Adrenal gland (tissue), 5 donors: ENCODE measurements around the gene CDC42EP1.

ENCODE experiments used
- POLR2A ChIP-seq, 2 donors: fragments of 450-650 bp; IDR thresholded peaks; one replicate each; pipeline ENCODE4 v1.6.1; 2017; ENCODE audit warnings: antibody characterized with exemption in 2 of 2, mild to moderate bottlenecking in 2 of 2, moderate library complexity in 1 of 2
- TF ChIP-seq, protein P1 (sequence below), 6 experiments: fragments of 450-650 bp in 4 of 6; fragments of 200-600 bp in 2 of 6; sonication (generic) in 1 of 6; IDR thresholded peaks; 1 replicate in 5 of 6; 2 replicates in 1 of 6; pipeline versions ENCODE4 v1.5.1 to v1.8.0; 2016 to 2021; ENCODE audit warnings: antibody characterized with exemption in 6 of 6, mild to moderate bottlenecking in 2 of 6, moderate library complexity in 1 of 6
- donor health status: DM: no; HTN: no; CAD: no.

DNA sequence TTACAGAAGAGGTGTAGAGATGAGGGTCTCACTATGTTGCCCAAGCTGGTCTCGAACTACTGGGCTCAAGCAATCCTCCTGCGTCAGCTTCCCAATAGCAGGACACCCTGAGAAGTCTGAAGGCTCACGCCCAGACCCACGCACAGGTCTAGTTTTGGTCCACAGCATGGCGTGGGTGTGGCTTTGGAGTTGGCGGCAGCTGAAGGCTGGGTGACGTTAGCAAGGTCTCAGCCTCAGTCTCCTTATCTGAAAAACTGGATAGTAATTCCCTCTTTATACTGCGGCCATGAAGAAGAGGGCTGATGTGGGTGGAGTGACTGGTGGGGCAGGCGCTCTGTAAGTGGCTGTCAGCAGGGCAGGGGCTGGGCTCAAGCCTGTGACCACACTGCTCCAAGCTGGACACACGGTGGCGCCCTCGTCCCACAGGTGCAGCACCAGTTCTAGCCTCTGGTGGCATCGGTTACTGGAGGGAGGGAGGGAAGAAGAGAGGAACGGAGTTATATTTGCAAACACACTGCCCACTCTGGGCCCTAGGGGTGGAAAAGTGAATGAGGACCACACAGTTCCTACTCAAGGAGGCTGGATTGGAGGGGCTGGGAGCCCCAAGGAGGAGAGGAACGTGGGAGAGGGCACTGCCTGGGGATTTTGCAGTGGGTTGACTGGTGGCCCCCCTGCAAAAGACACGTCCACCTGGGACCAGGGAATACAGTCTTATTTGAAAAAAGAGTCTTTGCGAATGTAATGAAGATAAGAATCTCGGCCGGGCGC, 21.5 kb upstream of the CDC42EP1 start:
- TF ChIP-seq POLR2A (IDR thresholded peaks at IDR 0.05), result peak in 1 of 2 donors; percentile 11
- TF ChIP-seq, protein P1, sequence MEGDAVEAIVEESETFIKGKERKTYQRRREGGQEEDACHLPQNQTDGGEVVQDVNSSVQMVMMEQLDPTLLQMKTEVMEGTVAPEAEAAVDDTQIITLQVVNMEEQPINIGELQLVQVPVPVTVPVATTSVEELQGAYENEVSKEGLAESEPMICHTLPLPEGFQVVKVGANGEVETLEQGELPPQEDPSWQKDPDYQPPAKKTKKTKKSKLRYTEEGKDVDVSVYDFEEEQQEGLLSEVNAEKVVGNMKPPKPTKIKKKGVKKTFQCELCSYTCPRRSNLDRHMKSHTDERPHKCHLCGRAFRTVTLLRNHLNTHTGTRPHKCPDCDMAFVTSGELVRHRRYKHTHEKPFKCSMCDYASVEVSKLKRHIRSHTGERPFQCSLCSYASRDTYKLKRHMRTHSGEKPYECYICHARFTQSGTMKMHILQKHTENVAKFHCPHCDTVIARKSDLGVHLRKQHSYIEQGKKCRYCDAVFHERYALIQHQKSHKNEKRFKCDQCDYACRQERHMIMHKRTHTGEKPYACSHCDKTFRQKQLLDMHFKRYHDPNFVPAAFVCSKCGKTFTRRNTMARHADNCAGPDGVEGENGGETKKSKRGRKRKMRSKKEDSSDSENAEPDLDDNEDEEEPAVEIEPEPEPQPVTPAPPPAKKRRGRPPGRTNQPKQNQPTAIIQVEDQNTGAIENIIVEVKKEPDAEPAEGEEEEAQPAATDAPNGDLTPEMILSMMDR (IDR thresholded peaks at IDR 0.05), result peak; percentile 91 to 100 (median 100)
